Measurements from ENCODE around the gene HOXB7. TPM values are rescaled to one million over a fixed set of nuclear protein-coding genes. Genes with fewer than 3 reads are reported as not detected.

The HOXB7 gene
- total and polyA plus RNA-seq, 4 donors: 0.08 to 0.31 (median 0.27) TPM

DNA sequence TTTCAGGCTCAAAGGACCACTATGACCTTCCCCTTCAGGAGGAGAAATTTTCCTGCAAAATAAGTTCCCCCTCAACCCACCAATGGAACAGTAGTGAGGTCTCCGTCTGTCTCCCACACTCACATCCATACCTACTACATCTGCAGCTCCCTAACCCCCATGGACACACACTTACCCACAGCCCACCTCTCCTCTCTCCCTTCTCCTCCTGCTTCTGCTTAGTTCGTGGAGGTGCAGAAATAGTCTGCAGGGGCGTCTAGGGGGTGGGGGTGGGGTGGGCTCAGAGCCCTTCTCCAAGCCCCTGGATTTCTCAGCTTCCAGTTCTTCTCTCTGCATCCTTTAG is 41.6 kb downstream of the HOXB7 start:
- Histone ChIP-seq H3K27ac (ENCODE audit: low read depth in 1 of 2, low read length in 2 of 2) (no peak overlapping the region), H3K36me3 (ENCODE audit: control insufficient read depth in 4 of 4, insufficient read depth in 3 of 4, low read depth in 1 of 4, low read length in 3 of 4) (no peaks in the 10 kb centered on the region), H3K27me3 (ENCODE audit: control insufficient read depth in 4 of 4, insufficient read depth in 4 of 4, low read length in 3 of 4) (peaks cover 0 to 38% (median 9%) of the 10 kb centered on the region in 4 donors), H3K4me3 (ENCODE audit: low read depth in 1 of 3, low read length in 3 of 3) (peak overlapping the region in 1 of 3 donors; percentile 5), H3K9me3 (ENCODE audit: control insufficient read depth in 4 of 4, low read length in 3 of 4) (no peaks in the 10 kb centered on the region), H3K9ac (ENCODE audit: low read depth in 1 of 2, low read length in 2 of 2) (peak overlapping the region in 1 of 2 donors; percentile 36), H3K4me1 (ENCODE audit: control insufficient read depth in 4 of 4, insufficient read depth in 4 of 4, low read length in 3 of 4) (peaks cover 0 to 2% (median 0%) of the 10 kb centered on the region in 4 donors)
- 21% methylated on average over 3 of the region's 3 CpGs for WGBS
- TF ChIP-seq ZBTB33 (IDR thresholded peaks at IDR 0.05) (no peak), SP1 (IDR thresholded peaks at IDR 0.05) (no peak), HNF4A (conservative IDR thresholded peaks at IDR 0.05) (no peak), FOXA2 (IDR thresholded peaks at IDR 0.05) (no peak), ATF3 (IDR thresholded peaks at IDR 0.05) (no peak), GABPA (IDR thresholded peaks at IDR 0.05 in 1 of 2, conservative IDR thresholded peaks at IDR 0.05 in 1 of 2) (no peak), TAF1 (conservative IDR thresholded peaks at IDR 0.05) (no peak), RXRA (IDR thresholded peaks at IDR 0.05) (no peak)
- TF ChIP-seq, protein P1, sequence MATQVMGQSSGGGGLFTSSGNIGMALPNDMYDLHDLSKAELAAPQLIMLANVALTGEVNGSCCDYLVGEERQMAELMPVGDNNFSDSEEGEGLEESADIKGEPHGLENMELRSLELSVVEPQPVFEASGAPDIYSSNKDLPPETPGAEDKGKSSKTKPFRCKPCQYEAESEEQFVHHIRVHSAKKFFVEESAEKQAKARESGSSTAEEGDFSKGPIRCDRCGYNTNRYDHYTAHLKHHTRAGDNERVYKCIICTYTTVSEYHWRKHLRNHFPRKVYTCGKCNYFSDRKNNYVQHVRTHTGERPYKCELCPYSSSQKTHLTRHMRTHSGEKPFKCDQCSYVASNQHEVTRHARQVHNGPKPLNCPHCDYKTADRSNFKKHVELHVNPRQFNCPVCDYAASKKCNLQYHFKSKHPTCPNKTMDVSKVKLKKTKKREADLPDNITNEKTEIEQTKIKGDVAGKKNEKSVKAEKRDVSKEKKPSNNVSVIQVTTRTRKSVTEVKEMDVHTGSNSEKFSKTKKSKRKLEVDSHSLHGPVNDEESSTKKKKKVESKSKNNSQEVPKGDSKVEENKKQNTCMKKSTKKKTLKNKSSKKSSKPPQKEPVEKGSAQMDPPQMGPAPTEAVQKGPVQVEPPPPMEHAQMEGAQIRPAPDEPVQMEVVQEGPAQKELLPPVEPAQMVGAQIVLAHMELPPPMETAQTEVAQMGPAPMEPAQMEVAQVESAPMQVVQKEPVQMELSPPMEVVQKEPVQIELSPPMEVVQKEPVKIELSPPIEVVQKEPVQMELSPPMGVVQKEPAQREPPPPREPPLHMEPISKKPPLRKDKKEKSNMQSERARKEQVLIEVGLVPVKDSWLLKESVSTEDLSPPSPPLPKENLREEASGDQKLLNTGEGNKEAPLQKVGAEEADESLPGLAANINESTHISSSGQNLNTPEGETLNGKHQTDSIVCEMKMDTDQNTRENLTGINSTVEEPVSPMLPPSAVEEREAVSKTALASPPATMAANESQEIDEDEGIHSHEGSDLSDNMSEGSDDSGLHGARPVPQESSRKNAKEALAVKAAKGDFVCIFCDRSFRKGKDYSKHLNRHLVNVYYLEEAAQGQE (IDR thresholded peaks at IDR 0.05): no peak
- no peak for DNase-seq (ENCODE audit: low spot score)

GRCh38 chr17:48568499-48569239 is 42.1 kb downstream of the HOXB7 start:
- peak overlapping the region in 1 of 2 donors; percentile 36 for H3K9ac ChIP-seq (ENCODE audit: low read depth in 1 of 2, low read length in 2 of 2)
- H3K4me1 ChIP-seq (ENCODE audit: control insufficient read depth in 4 of 4, insufficient read depth in 4 of 4, low read length in 3 of 4): peaks cover 0 to 2% (median 0%) of the 10 kb centered on the region in 4 donors

More at GRCh38 chr17:48568499-48569239, 42.1 kb downstream of the HOXB7 start:
- H3K9me3 ChIP-seq (ENCODE audit: control insufficient read depth in 4 of 4, low read length in 3 of 4): no peaks in the 10 kb centered on the region
- 16% methylated on average over 33 of the region's 33 CpGs for WGBS
- no peaks in the 10 kb centered on the region for H3K36me3 ChIP-seq (ENCODE audit: control insufficient read depth in 4 of 4, insufficient read depth in 3 of 4, low read depth in 1 of 4, low read length in 3 of 4)
- H3K4me3 ChIP-seq (ENCODE audit: low read depth in 1 of 3, low read length in 3 of 3): peak overlapping the region in 1 of 3 donors; percentile 5
- TF ChIP-seq, protein P2, sequence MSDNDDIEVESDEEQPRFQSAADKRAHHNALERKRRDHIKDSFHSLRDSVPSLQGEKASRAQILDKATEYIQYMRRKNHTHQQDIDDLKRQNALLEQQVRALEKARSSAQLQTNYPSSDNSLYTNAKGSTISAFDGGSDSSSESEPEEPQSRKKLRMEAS (IDR thresholded peaks at IDR 0.05): no peak
- TF ChIP-seq, protein P3, sequence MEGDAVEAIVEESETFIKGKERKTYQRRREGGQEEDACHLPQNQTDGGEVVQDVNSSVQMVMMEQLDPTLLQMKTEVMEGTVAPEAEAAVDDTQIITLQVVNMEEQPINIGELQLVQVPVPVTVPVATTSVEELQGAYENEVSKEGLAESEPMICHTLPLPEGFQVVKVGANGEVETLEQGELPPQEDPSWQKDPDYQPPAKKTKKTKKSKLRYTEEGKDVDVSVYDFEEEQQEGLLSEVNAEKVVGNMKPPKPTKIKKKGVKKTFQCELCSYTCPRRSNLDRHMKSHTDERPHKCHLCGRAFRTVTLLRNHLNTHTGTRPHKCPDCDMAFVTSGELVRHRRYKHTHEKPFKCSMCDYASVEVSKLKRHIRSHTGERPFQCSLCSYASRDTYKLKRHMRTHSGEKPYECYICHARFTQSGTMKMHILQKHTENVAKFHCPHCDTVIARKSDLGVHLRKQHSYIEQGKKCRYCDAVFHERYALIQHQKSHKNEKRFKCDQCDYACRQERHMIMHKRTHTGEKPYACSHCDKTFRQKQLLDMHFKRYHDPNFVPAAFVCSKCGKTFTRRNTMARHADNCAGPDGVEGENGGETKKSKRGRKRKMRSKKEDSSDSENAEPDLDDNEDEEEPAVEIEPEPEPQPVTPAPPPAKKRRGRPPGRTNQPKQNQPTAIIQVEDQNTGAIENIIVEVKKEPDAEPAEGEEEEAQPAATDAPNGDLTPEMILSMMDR (IDR thresholded peaks at IDR 0.05; ENCODE audit: low read depth, low read length, missing input control): no peak
- no peak for TF ChIP-seq NR2F2 (IDR thresholded peaks at IDR 0.05)
- no peak for TF ChIP-seq HNF4A (conservative IDR thresholded peaks at IDR 0.05)
- TF ChIP-seq FOXA2 (IDR thresholded peaks at IDR 0.05): no peak
- no peak for TF ChIP-seq SP1 (IDR thresholded peaks at IDR 0.05)
- no peak for DNase-seq (ENCODE audit: low spot score)
- H3K27me3 ChIP-seq (ENCODE audit: control insufficient read depth in 4 of 4, insufficient read depth in 4 of 4, low read length in 3 of 4): peaks cover 0 to 38% (median 9%) of the 10 kb centered on the region in 4 donors
- H3K27ac ChIP-seq (ENCODE audit: low read depth in 1 of 2, low read length in 2 of 2): peak overlapping the region in 1 of 2 donors; percentile 51

All from liver (tissue), 9 donors.